Measurements from ENCODE around the gene CLPX.
A peak's percentile ranks its signal among the peaks of the same experiment; 100 is the strongest.
"Not testable (repeated sequence)": the region's sequence is repeated elsewhere in the genome, so short reads cannot be mapped to it uniquely, and the experiment has no call there.

CLPX gene

GRCh38 chr15:65184868-65185717 is at the start of gene CLPX:
TSS of gene CLPX (minus strand) at chr15:65185342. CDS start at chr15:65185153, 189 bp downstream.
- H3K27ac Mint-ChIP-seq (ENCODE audit: low read depth): peak within 1 kb of the TSS; percentile 89
- no peaks in the 10 kb centered on the region for H3K9me3 Mint-ChIP-seq
- peaks cover 15% of the 10 kb centered on the region for H3K36me3 Mint-ChIP-seq (ENCODE audit: insufficient read depth)
- no peaks in the 10 kb centered on the region for H3K27me3 Mint-ChIP-seq
- H3K4me1 Mint-ChIP-seq: peaks cover 31% of the 10 kb centered on the region
- ATAC-seq (replicated peaks; ENCODE audit: extremely low read depth, poor library complexity, severe bottlenecking) (peak; percentile 97), DNase-seq (ENCODE audit: low spot score in 2 of 2) (peak; percentile 75 to 88)
- H3K4me3 Mint-ChIP-seq: peak within 1 kb of the TSS; percentile 91

- Mint-ChIP-seq H3K4me1 (no peaks in the 10 kb centered on the region), H3K4me3 (no peak overlapping the region), H3K9me3 (no peaks in the 10 kb centered on the region), H3K27me3 (no peaks in the 10 kb centered on the region), H3K27ac (ENCODE audit: low read depth) (no peak overlapping the region), H3K36me3 (ENCODE audit: insufficient read depth) (peaks cover 2% of the 10 kb centered on the region)
- DNase-seq (ENCODE audit: low spot score in 2 of 2) (no peak), ATAC-seq (replicated peaks; ENCODE audit: extremely low read depth, poor library complexity, severe bottlenecking) (no peak)
These were observed 48.6 kb upstream of the CLPX start for GRCh38 chr15:65233696-65234095.

GRCh38 chr15:65232520-65232919 is 47.4 kb upstream of the CLPX start:
- ATAC-seq (replicated peaks; ENCODE audit: extremely low read depth, poor library complexity, severe bottlenecking) (no peak), DNase-seq (ENCODE audit: low spot score in 2 of 2) (no peak)
- Mint-ChIP-seq H3K4me1 (no peaks in the 10 kb centered on the region), H3K9me3 (no peaks in the 10 kb centered on the region), H3K4me3 (no peak overlapping the region), H3K27me3 (no peaks in the 10 kb centered on the region), H3K27ac (ENCODE audit: low read depth) (no peak overlapping the region), H3K36me3 (ENCODE audit: insufficient read depth) (peaks cover 2% of the 10 kb centered on the region)

GRCh38 chr15:65231306-65231705 is 46.2 kb upstream of the CLPX start:
- Mint-ChIP-seq H3K9me3 (no peaks in the 10 kb centered on the region), H3K27ac (ENCODE audit: low read depth) (no peak overlapping the region), H3K4me1 (no peaks in the 10 kb centered on the region), H3K4me3 (no peak overlapping the region), H3K27me3 (no peaks in the 10 kb centered on the region), H3K36me3 (ENCODE audit: insufficient read depth) (peaks cover 2% of the 10 kb centered on the region)
- DNase-seq (ENCODE audit: low spot score in 2 of 2) (no peak), ATAC-seq (replicated peaks; ENCODE audit: extremely low read depth, poor library complexity, severe bottlenecking) (no peak)

GRCh38 chr15:65226901-65227300 is 41.8 kb upstream of the CLPX start:
- not testable (repeated sequence) for H3K9me3 Mint-ChIP-seq; H3K27ac Mint-ChIP-seq (ENCODE audit: low read depth); H3K4me1 Mint-ChIP-seq; DNase-seq (ENCODE audit: low spot score in 2 of 2); H3K36me3 Mint-ChIP-seq (ENCODE audit: insufficient read depth); H3K4me3 Mint-ChIP-seq; ATAC-seq (replicated peaks; ENCODE audit: extremely low read depth, poor library complexity, severe bottlenecking); H3K27me3 Mint-ChIP-seq

GRCh38 chr15:65226221-65226620 is 41.1 kb upstream of the CLPX start:
- no peaks in the 10 kb centered on the region for H3K9me3 Mint-ChIP-seq
- H3K27me3 Mint-ChIP-seq: no peaks in the 10 kb centered on the region
- no peaks in the 10 kb centered on the region for H3K36me3 Mint-ChIP-seq (ENCODE audit: insufficient read depth)
- H3K4me3 Mint-ChIP-seq: no peak overlapping the region
- no peaks in the 10 kb centered on the region for H3K4me1 Mint-ChIP-seq
- H3K27ac Mint-ChIP-seq (ENCODE audit: low read depth): no peak overlapping the region
- DNase-seq (ENCODE audit: low spot score in 2 of 2) (no peak), ATAC-seq (replicated peaks; ENCODE audit: extremely low read depth, poor library complexity, severe bottlenecking) (no peak)

GRCh38 chr15:65223996-65224395 is 38.9 kb upstream of the CLPX start:
- no peaks in the 10 kb centered on the region for H3K36me3 Mint-ChIP-seq (ENCODE audit: insufficient read depth)
- H3K4me3 Mint-ChIP-seq: no peak overlapping the region
- H3K9me3 Mint-ChIP-seq: no peaks in the 10 kb centered on the region
- ATAC-seq (replicated peaks; ENCODE audit: extremely low read depth, poor library complexity, severe bottlenecking): no peak
- H3K4me1 Mint-ChIP-seq: no peaks in the 10 kb centered on the region
- DNase-seq (ENCODE audit: low spot score in 2 of 2): no peak
- no peaks in the 10 kb centered on the region for H3K27me3 Mint-ChIP-seq
- peak overlapping the region; percentile 33 for H3K27ac Mint-ChIP-seq (ENCODE audit: low read depth)

- no peaks in the 10 kb centered on the region for H3K27me3 Mint-ChIP-seq
- no peak overlapping the region for H3K4me3 Mint-ChIP-seq
- ATAC-seq (replicated peaks; ENCODE audit: extremely low read depth, poor library complexity, severe bottlenecking) (no peak), DNase-seq (ENCODE audit: low spot score in 2 of 2) (no peak)
- no peaks in the 10 kb centered on the region for H3K36me3 Mint-ChIP-seq (ENCODE audit: insufficient read depth)
- H3K9me3 Mint-ChIP-seq: no peaks in the 10 kb centered on the region
- H3K4me1 Mint-ChIP-seq: peaks cover 4% of the 10 kb centered on the region
- H3K27ac Mint-ChIP-seq (ENCODE audit: low read depth): no peak overlapping the region
These were observed 37.7 kb upstream of the CLPX start for GRCh38 chr15:65222891-65223290.

GRCh38 chr15:65221697-65222096 is 36.6 kb upstream of the CLPX start:
- ATAC-seq (replicated peaks; ENCODE audit: extremely low read depth, poor library complexity, severe bottlenecking) (no peak), DNase-seq (ENCODE audit: low spot score in 2 of 2) (no peak)
- Mint-ChIP-seq H3K36me3 (ENCODE audit: insufficient read depth) (no peaks in the 10 kb centered on the region), H3K4me1 (peaks cover 10% of the 10 kb centered on the region), H3K4me3 (no peak overlapping the region), H3K27ac (ENCODE audit: low read depth) (no peak overlapping the region), H3K27me3 (no peaks in the 10 kb centered on the region), H3K9me3 (no peaks in the 10 kb centered on the region)

- DNase-seq (ENCODE audit: low spot score in 2 of 2): no peak
- no peak for ATAC-seq (replicated peaks; ENCODE audit: extremely low read depth, poor library complexity, severe bottlenecking)
- Mint-ChIP-seq H3K27ac (ENCODE audit: low read depth) (no peak overlapping the region), H3K36me3 (ENCODE audit: insufficient read depth) (no peaks in the 10 kb centered on the region), H3K27me3 (no peaks in the 10 kb centered on the region), H3K9me3 (no peaks in the 10 kb centered on the region), H3K4me3 (no peak overlapping the region), H3K4me1 (peaks cover 10% of the 10 kb centered on the region)
These were observed 34.0 kb upstream of the CLPX start for GRCh38 chr15:65219137-65219536.

- Mint-ChIP-seq H3K27ac (ENCODE audit: low read depth) (no peak overlapping the region), H3K9me3 (no peaks in the 10 kb centered on the region), H3K36me3 (ENCODE audit: insufficient read depth) (no peaks in the 10 kb centered on the region), H3K4me3 (no peak overlapping the region), H3K4me1 (peaks cover 10% of the 10 kb centered on the region), H3K27me3 (no peaks in the 10 kb centered on the region)
- DNase-seq (ENCODE audit: low spot score in 2 of 2) (no peak), ATAC-seq (replicated peaks; ENCODE audit: extremely low read depth, poor library complexity, severe bottlenecking) (no peak)
These were observed 32.7 kb upstream of the CLPX start for GRCh38 chr15:65217526-65218482.

GRCh38 chr15:65215496-65215895 is 30.4 kb upstream of the CLPX start:
- DNase-seq (ENCODE audit: low spot score in 2 of 2) (no peak), ATAC-seq (replicated peaks; ENCODE audit: extremely low read depth, poor library complexity, severe bottlenecking) (no peak)
- Mint-ChIP-seq H3K27ac (ENCODE audit: low read depth) (peak overlapping the region; percentile 3), H3K27me3 (no peaks in the 10 kb centered on the region), H3K4me3 (no peak overlapping the region), H3K36me3 (ENCODE audit: insufficient read depth) (no peaks in the 10 kb centered on the region), H3K4me1 (peaks cover 10% of the 10 kb centered on the region), H3K9me3 (no peaks in the 10 kb centered on the region)

Measured in central memory CD8-positive, alpha-beta T cell (primary cell).